HAP-1 (cell line): ENCODE results near the gene CACNA1C.

Experiments
- DNase-seq, 2 experiments: peaks; one replicate each; pipeline ENCODE4 v3.0.0-alpha.2; 2016 to 2020; ENCODE audit warnings: low spot score in 2 of 2
- H3K27me3 ChIP-seq: fragments of 250-450 bp; sonication (Bioruptor Pico); 2 replicates; pipeline ENCODE4 v1.5.1; 2020; ENCODE audit warnings: low read depth, mild to moderate bottlenecking, moderate library complexity
- H3K36me3 ChIP-seq: fragments of 250-450 bp; sonication (Bioruptor Pico); replicated peaks from 2 replicates; pipeline ENCODE4 v1.5.1; 2020; ENCODE audit warnings: mild to moderate bottlenecking
- H3K4me1 ChIP-seq: fragments of 250-450 bp; sonication (Bioruptor Pico); 2 replicates; pipeline ENCODE4 v1.5.1; 2020; ENCODE audit warnings: mild to moderate bottlenecking
- H3K4me3 ChIP-seq: fragments of 250-450 bp; sonication (Bioruptor Pico); 2 replicates; pipeline ENCODE4 v1.5.1; 2020; ENCODE audit warnings: mild to moderate bottlenecking, moderate library complexity
- H3K9me3 ChIP-seq: fragments of 250-450 bp; sonication (Bioruptor Pico); 2 replicates; pipeline ENCODE4 v1.5.1; 2020; ENCODE audit warnings: mild to moderate bottlenecking, moderate library complexity
- in situ Hi-C: fragments of 300-500 bp; cut with MboI; formaldehyde crosslinking; loops from 3 replicates; pipeline ENCODE4 v1.14.3; 2020; ENCODE audit warnings: low sequenced_read_pairs, inconsistent platforms, mixed read lengths

Gene CACNA1C

GRCh38 chr12:2345902-2346301 lies 293.1 kb downstream of the CACNA1C start:
- DNase-seq, result no peak
- no peaks in the 10 kb centered on the region for H3K36me3 ChIP-seq
- no peaks in the 10 kb centered on the region for H3K27me3 ChIP-seq
- in situ Hi-C loops, result no loop called here
- H3K4me1 ChIP-seq, result no peaks in the 10 kb centered on the region
- H3K9me3 ChIP-seq, result no peaks in the 10 kb centered on the region
- no peak overlapping the region for H3K4me3 ChIP-seq

GRCh38 chr12:2346416-2346815 lies 293.6 kb downstream of the CACNA1C start:
- in situ Hi-C loops, result no loop called here
- no peaks in the 10 kb centered on the region for H3K4me1 ChIP-seq
- H3K27me3 ChIP-seq, result no peaks in the 10 kb centered on the region
- H3K36me3 ChIP-seq, result no peaks in the 10 kb centered on the region
- H3K4me3 ChIP-seq, result no peak overlapping the region
- DNase-seq, result no peak
- no peaks in the 10 kb centered on the region for H3K9me3 ChIP-seq

- Histone ChIP-seq H3K36me3 (no peaks in the 10 kb centered on the region), H3K4me3 (no peak overlapping the region), H3K27me3 (no peaks in the 10 kb centered on the region), H3K9me3 (no peaks in the 10 kb centered on the region), H3K4me1 (no peaks in the 10 kb centered on the region)
- no peak for DNase-seq
- in situ Hi-C loops, result no loop called here
Observed at GRCh38 chr12:2347137-2347843, 294.5 kb downstream of the CACNA1C start.

- H3K27me3 ChIP-seq, result no peaks in the 10 kb centered on the region
- in situ Hi-C loops, result no loop called here
- H3K4me3 ChIP-seq, result no peak overlapping the region
- DNase-seq, result no peak
- H3K36me3 ChIP-seq, result no peaks in the 10 kb centered on the region
- H3K9me3 ChIP-seq, result no peaks in the 10 kb centered on the region
- no peaks in the 10 kb centered on the region for H3K4me1 ChIP-seq
Observed at GRCh38 chr12:2347844-2348481, 295.2 kb downstream of the CACNA1C start.

GRCh38 chr12:2348482-2348852 lies 295.7 kb downstream of the CACNA1C start:
- no peak for DNase-seq
- Histone ChIP-seq H3K36me3 (no peaks in the 10 kb centered on the region), H3K4me3 (no peak overlapping the region), H3K27me3 (no peaks in the 10 kb centered on the region), H3K9me3 (no peaks in the 10 kb centered on the region), H3K4me1 (no peaks in the 10 kb centered on the region)
- in situ Hi-C loops, result no loop called here

GRCh38 chr12:2351161-2351560 lies 298.4 kb downstream of the CACNA1C start:
- no peaks in the 10 kb centered on the region for H3K27me3 ChIP-seq
- H3K4me3 ChIP-seq, result no peak overlapping the region
- DNase-seq, result no peak
- no peaks in the 10 kb centered on the region for H3K4me1 ChIP-seq
- no peaks in the 10 kb centered on the region for H3K36me3 ChIP-seq
- no peaks in the 10 kb centered on the region for H3K9me3 ChIP-seq
- in situ Hi-C loops, result no loop called here

GRCh38 chr12:2352203-2352602 lies 299.4 kb downstream of the CACNA1C start:
- in situ Hi-C loops, result no loop called here
- H3K4me3 ChIP-seq, result no peak overlapping the region
- no peaks in the 10 kb centered on the region for H3K9me3 ChIP-seq
- H3K27me3 ChIP-seq, result no peaks in the 10 kb centered on the region
- H3K36me3 ChIP-seq, result no peaks in the 10 kb centered on the region
- no peaks in the 10 kb centered on the region for H3K4me1 ChIP-seq
- DNase-seq, result no peak

GRCh38 chr12:2353281-2353680 lies 300.5 kb downstream of the CACNA1C start:
- no peak for DNase-seq
- Histone ChIP-seq H3K27me3 (no peaks in the 10 kb centered on the region), H3K36me3 (no peaks in the 10 kb centered on the region), H3K4me3 (no peak overlapping the region), H3K4me1 (no peaks in the 10 kb centered on the region), H3K9me3 (no peaks in the 10 kb centered on the region)
- in situ Hi-C loops, result no loop called here

- H3K4me1 ChIP-seq, result no peaks in the 10 kb centered on the region
- no peak for DNase-seq
- in situ Hi-C loops, result no loop called here
Observed at GRCh38 chr12:2353691-2354090, 300.9 kb downstream of the CACNA1C start.

GRCh38 chr12:2354151-2354991 lies 301.6 kb downstream of the CACNA1C start:
- H3K27me3 ChIP-seq, result no peaks in the 10 kb centered on the region
- no peaks in the 10 kb centered on the region for H3K4me1 ChIP-seq
- H3K9me3 ChIP-seq, result no peaks in the 10 kb centered on the region
- no peak for DNase-seq
- H3K4me3 ChIP-seq, result no peak overlapping the region
- in situ Hi-C loops, result no loop called here
- H3K36me3 ChIP-seq, result no peaks in the 10 kb centered on the region

More at GRCh38 chr12:2353691-2354090, 300.9 kb downstream of the CACNA1C start:
- no peaks in the 10 kb centered on the region for H3K36me3 ChIP-seq
- no peaks in the 10 kb centered on the region for H3K9me3 ChIP-seq
- no peak overlapping the region for H3K4me3 ChIP-seq
- H3K27me3 ChIP-seq, result no peaks in the 10 kb centered on the region

- no peaks in the 10 kb centered on the region for H3K4me1 ChIP-seq
- no peak for DNase-seq
- H3K36me3 ChIP-seq, result no peaks in the 10 kb centered on the region
- in situ Hi-C loops, result no loop called here
- no peaks in the 10 kb centered on the region for H3K9me3 ChIP-seq
- H3K27me3 ChIP-seq, result no peaks in the 10 kb centered on the region
- no peak overlapping the region for H3K4me3 ChIP-seq
Observed at GRCh38 chr12:2355198-2355597, 302.4 kb downstream of the CACNA1C start.

- no peaks in the 10 kb centered on the region for H3K9me3 ChIP-seq
Observed at GRCh38 chr12:2355604-2356003, 302.8 kb downstream of the CACNA1C start.

GRCh38 chr12:2356601-2357125 lies 303.9 kb downstream of the CACNA1C start:
- in situ Hi-C loops, result no loop called here
- no peaks in the 10 kb centered on the region for H3K36me3 ChIP-seq

More at GRCh38 chr12:2355604-2356003, 302.8 kb downstream of the CACNA1C start:
- Histone ChIP-seq H3K27me3 (no peaks in the 10 kb centered on the region), H3K4me1 (no peaks in the 10 kb centered on the region), H3K4me3 (no peak overlapping the region), H3K36me3 (no peaks in the 10 kb centered on the region)
- in situ Hi-C loops, result no loop called here
- DNase-seq, result no peak

More at GRCh38 chr12:2356601-2357125, 303.9 kb downstream of the CACNA1C start:
- Histone ChIP-seq H3K4me3 (no peak overlapping the region), H3K9me3 (no peaks in the 10 kb centered on the region), H3K4me1 (no peaks in the 10 kb centered on the region), H3K27me3 (no peaks in the 10 kb centered on the region)
- no peak for DNase-seq
